Activated T-helper 1 cell treated with anti-CD3 and anti-CD28 coated beads, Interleukin-12 subunit alpha, Interleukin-12 subunit beta, Interleukin-2, Interleukin-4 antibody, amounts not matched to agents 30 ng/mL and 10 ng/mL and 1 ng/mL, durations not matched to agents 14 hours and 24 hours and 36 hours (primary cell): Measurements from ENCODE around the gene ADCY3. TPM values are rescaled to one million over a fixed set of nuclear protein-coding genes. Genes with fewer than 3 reads are reported as not detected.
A peak's percentile ranks its signal among the peaks of the same experiment; 100 is the strongest.

Source experiments
- DNase-seq: peaks from one replicate; pipeline ENCODE4 v3.0.0; 2021; ENCODE audit warnings: low spot score
- H3K27ac Mint-ChIP-seq: one replicate; pipeline ENCODE4 v1.8.0; 2021; ENCODE audit warnings: mild to moderate bottlenecking, mixed read lengths
- H3K27me3 Mint-ChIP-seq: one replicate; pipeline ENCODE4 v1.8.0; 2022; ENCODE audit warnings: mild to moderate bottlenecking, moderate library complexity, mixed read lengths; ENCODE audit not compliant: insufficient read depth
- H3K36me3 Mint-ChIP-seq: one replicate; pipeline ENCODE4 v1.8.0; 2021; ENCODE audit warnings: low read depth, mixed read lengths
- H3K4me1 Mint-ChIP-seq: one replicate; pipeline ENCODE4 v1.8.0; 2021; ENCODE audit warnings: low read depth, mixed read lengths
- H3K4me3 Mint-ChIP-seq: one replicate; pipeline ENCODE4 v1.8.0; 2021; ENCODE audit warnings: mild to moderate bottlenecking, moderate library complexity, mixed read lengths
- H3K9me3 Mint-ChIP-seq: one replicate; pipeline ENCODE4 v1.8.0; 2021; ENCODE audit warnings: mixed read lengths
- intact Hi-C: fragments of 100-400 bp; cut with micrococcal nuclease; formaldehyde crosslinking; loops from one replicate; pipeline ENCODE4 v1.15.1; 2024
- total RNA-seq: library from RNA; stranded (reverse); gene quantifications from 2 replicates; pipeline ENCODE4 v1.2.3, GENCODE V29; 2022

The ADCY3 gene
- total RNA-seq, 1 donor from 2014 or later, result 108 TPM

GRCh38 chr2:24875901-24876300 is 44.1 kb downstream of the ADCY3 start:
- Mint-ChIP-seq H3K36me3 (no peaks in the 10 kb centered on the region), H3K27me3 (no peaks in the 10 kb centered on the region)
- DNase-seq, result no peak

GRCh38 chr2:24875272-24875671 is 44.8 kb downstream of the ADCY3 start:
- Mint-ChIP-seq H3K4me3 (no peak overlapping the region), H3K36me3 (no peaks in the 10 kb centered on the region), H3K9me3 (no peaks in the 10 kb centered on the region), H3K27ac (no peak overlapping the region), H3K4me1 (no peaks in the 10 kb centered on the region), H3K27me3 (no peaks in the 10 kb centered on the region)
- intact Hi-C loops, result no loop called here
- no peak for DNase-seq

More at GRCh38 chr2:24875901-24876300, 44.1 kb downstream of the ADCY3 start:
- intact Hi-C loops, result no loop called here
- no peak overlapping the region for H3K27ac Mint-ChIP-seq
- H3K4me3 Mint-ChIP-seq, result no peak overlapping the region
- H3K4me1 Mint-ChIP-seq, result no peaks in the 10 kb centered on the region
- H3K9me3 Mint-ChIP-seq, result no peaks in the 10 kb centered on the region

GRCh38 chr2:24874035-24874434 is 46.0 kb downstream of the ADCY3 start:
- Mint-ChIP-seq H3K27ac (no peak overlapping the region), H3K27me3 (no peaks in the 10 kb centered on the region), H3K9me3 (no peaks in the 10 kb centered on the region), H3K4me3 (no peak overlapping the region), H3K36me3 (no peaks in the 10 kb centered on the region), H3K4me1 (no peaks in the 10 kb centered on the region)
- DNase-seq, result no peak
- intact Hi-C loops, result no loop called here

GRCh38 chr2:24873619-24874018 is 46.4 kb downstream of the ADCY3 start:
- H3K4me3 Mint-ChIP-seq, result no peak overlapping the region
- no peak for DNase-seq
- no peaks in the 10 kb centered on the region for H3K36me3 Mint-ChIP-seq
- H3K4me1 Mint-ChIP-seq, result no peaks in the 10 kb centered on the region
- H3K27ac Mint-ChIP-seq, result no peak overlapping the region
- no peaks in the 10 kb centered on the region for H3K9me3 Mint-ChIP-seq
- no peaks in the 10 kb centered on the region for H3K27me3 Mint-ChIP-seq
- intact Hi-C loops, result no loop called here

- H3K36me3 Mint-ChIP-seq, result peaks cover 3% of the 10 kb centered on the region
- H3K4me3 Mint-ChIP-seq, result no peak overlapping the region
- peaks cover 1% of the 10 kb centered on the region for H3K4me1 Mint-ChIP-seq
- no peaks in the 10 kb centered on the region for H3K27me3 Mint-ChIP-seq
- intact Hi-C loops, result no loop called here
- no peak overlapping the region for H3K27ac Mint-ChIP-seq
- DNase-seq, result no peak
- H3K9me3 Mint-ChIP-seq, result no peaks in the 10 kb centered on the region
Observed at GRCh38 chr2:24872344-24873115, 47.5 kb downstream of the ADCY3 start.

GRCh38 chr2:24871852-24872333 is 48.1 kb downstream of the ADCY3 start:
- DNase-seq, result no peak
- H3K36me3 Mint-ChIP-seq, result peaks cover 5% of the 10 kb centered on the region
- H3K27ac Mint-ChIP-seq, result no peak overlapping the region
- H3K9me3 Mint-ChIP-seq, result no peaks in the 10 kb centered on the region
- intact Hi-C loops, result no loop called here
- H3K27me3 Mint-ChIP-seq, result no peaks in the 10 kb centered on the region
- H3K4me1 Mint-ChIP-seq, result peaks cover 5% of the 10 kb centered on the region
- no peak overlapping the region for H3K4me3 Mint-ChIP-seq

GRCh38 chr2:24870891-24871705 is 48.9 kb downstream of the ADCY3 start:
- Mint-ChIP-seq H3K4me3 (no peak overlapping the region), H3K9me3 (no peaks in the 10 kb centered on the region), H3K36me3 (peaks cover 5% of the 10 kb centered on the region), H3K4me1 (peaks cover 5% of the 10 kb centered on the region), H3K27ac (no peak overlapping the region), H3K27me3 (no peaks in the 10 kb centered on the region)
- no peak for DNase-seq
- intact Hi-C loops, result no loop called here

- Mint-ChIP-seq H3K4me3 (no peak overlapping the region), H3K36me3 (peaks cover 5% of the 10 kb centered on the region), H3K9me3 (no peaks in the 10 kb centered on the region), H3K27me3 (no peaks in the 10 kb centered on the region), H3K4me1 (peaks cover 5% of the 10 kb centered on the region), H3K27ac (no peak overlapping the region)
- intact Hi-C loops, result no loop called here
- no peak for DNase-seq
Observed at GRCh38 chr2:24870440-24870839, 49.6 kb downstream of the ADCY3 start.

- Mint-ChIP-seq H3K4me3 (no peak overlapping the region), H3K27me3 (no peaks in the 10 kb centered on the region), H3K36me3 (peaks cover 5% of the 10 kb centered on the region), H3K27ac (no peak overlapping the region), H3K4me1 (peaks cover 5% of the 10 kb centered on the region), H3K9me3 (no peaks in the 10 kb centered on the region)
- intact Hi-C loops, result no loop called here
- no peak for DNase-seq
Observed at GRCh38 chr2:24866946-24867345, 53.1 kb downstream of the ADCY3 start.

GRCh38 chr2:24863641-24864040 is 56.4 kb downstream of the ADCY3 start:
- Mint-ChIP-seq H3K27ac (peak overlapping the region; percentile 12), H3K36me3 (peaks cover 5% of the 10 kb centered on the region), H3K9me3 (no peaks in the 10 kb centered on the region), H3K27me3 (no peaks in the 10 kb centered on the region), H3K4me1 (peaks cover 5% of the 10 kb centered on the region), H3K4me3 (no peak overlapping the region)
- intact Hi-C loops, result no loop called here
- DNase-seq, result no peak

GRCh38 chr2:24861500-24861899 is 58.5 kb downstream of the ADCY3 start:
- Mint-ChIP-seq H3K9me3 (no peaks in the 10 kb centered on the region), H3K27me3 (no peaks in the 10 kb centered on the region), H3K4me3 (no peak overlapping the region), H3K4me1 (no peaks in the 10 kb centered on the region), H3K36me3 (no peaks in the 10 kb centered on the region), H3K27ac (no peak overlapping the region)
- intact Hi-C loops, result no loop called here
- DNase-seq, result no peak

- Mint-ChIP-seq H3K36me3 (no peaks in the 10 kb centered on the region), H3K27ac (no peak overlapping the region), H3K4me3 (no peak overlapping the region), H3K9me3 (no peaks in the 10 kb centered on the region), H3K4me1 (no peaks in the 10 kb centered on the region), H3K27me3 (no peaks in the 10 kb centered on the region)
- DNase-seq, result no peak
- intact Hi-C loops, result no loop called here
Observed at GRCh38 chr2:24860631-24861030, 59.4 kb downstream of the ADCY3 start.

- Mint-ChIP-seq H3K9me3 (no peaks in the 10 kb centered on the region), H3K4me1 (no peaks in the 10 kb centered on the region), H3K27ac (no peak overlapping the region), H3K27me3 (no peaks in the 10 kb centered on the region), H3K4me3 (no peak overlapping the region), H3K36me3 (no peaks in the 10 kb centered on the region)
- no peak for DNase-seq
- intact Hi-C loops, result no loop called here
Observed at GRCh38 chr2:24859968-24860600, 60.0 kb downstream of the ADCY3 start.
